CD4-positive, alpha-beta T cell treated with Interferon gamma for 1 hour (primary cell): ENCODE results near the gene OR7G1.

Experiments used
- DNase-seq: peaks from one replicate; pipeline ENCODE4 v3.0.0-alpha.2; 2020

The OR7G1 gene, protein sequence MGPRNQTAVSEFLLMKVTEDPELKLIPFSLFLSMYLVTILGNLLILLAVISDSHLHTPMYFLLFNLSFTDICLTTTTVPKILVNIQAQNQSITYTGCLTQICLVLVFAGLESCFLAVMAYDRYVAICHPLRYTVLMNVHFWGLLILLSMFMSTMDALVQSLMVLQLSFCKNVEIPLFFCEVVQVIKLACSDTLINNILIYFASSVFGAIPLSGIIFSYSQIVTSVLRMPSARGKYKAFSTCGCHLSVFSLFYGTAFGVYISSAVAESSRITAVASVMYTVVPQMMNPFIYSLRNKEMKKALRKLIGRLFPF

DNA sequence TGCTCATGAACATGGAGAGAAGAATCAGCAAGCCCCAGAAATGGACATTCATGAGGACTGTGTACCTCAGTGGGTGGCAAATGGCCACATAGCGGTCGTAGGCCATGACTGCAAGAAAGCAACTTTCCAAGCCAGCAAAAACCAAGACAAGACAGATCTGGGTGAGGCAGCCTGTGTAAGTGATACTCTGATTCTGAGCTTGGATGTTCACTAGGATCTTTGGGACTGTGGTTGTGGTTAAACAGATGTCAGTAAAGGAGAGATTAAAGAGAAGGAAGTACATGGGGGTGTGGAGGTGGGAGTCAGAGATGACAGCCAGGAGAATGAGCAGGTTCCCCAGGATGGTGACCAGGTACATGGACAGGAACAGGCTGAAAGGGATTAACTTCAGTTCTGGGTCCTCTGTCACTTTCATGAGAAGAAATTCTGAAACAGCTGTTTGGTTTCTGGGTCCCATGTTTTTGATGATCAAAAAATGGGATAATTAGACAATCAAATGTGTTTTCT, at the start of gene OR7G1:
Gene OR7G1, minus strand, starts transcription at position 457 of the 507 bp plus-strand sequence. Its CDS starts 0 bp downstream, at position 457.
- no peak for DNase-seq

- no peak for DNase-seq
Observed at GRCh38 chr19:9165261-9165660, 49.7 kb upstream of the OR7G1 start.

DNA sequence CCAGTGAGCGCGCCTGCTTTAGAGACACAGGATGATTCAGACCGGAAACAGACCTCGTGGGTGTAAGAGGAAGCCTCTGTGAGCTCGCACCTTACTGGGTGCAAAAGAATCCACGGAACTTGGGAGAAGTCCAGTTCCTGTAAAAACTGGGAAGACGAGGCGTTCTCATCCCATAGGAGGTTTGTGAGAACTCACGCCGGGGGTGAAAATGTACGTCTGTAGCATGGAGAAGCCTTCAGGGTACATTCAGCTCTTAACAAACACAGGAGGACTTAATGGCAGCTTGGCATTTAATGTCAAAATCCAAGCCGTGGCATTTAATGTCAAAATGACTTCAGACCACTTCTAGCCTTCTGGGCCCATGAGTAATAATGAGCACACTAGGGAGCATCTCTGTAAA, 45.9 kb upstream of the OR7G1 start:
- DNase-seq = no peak

DNA sequence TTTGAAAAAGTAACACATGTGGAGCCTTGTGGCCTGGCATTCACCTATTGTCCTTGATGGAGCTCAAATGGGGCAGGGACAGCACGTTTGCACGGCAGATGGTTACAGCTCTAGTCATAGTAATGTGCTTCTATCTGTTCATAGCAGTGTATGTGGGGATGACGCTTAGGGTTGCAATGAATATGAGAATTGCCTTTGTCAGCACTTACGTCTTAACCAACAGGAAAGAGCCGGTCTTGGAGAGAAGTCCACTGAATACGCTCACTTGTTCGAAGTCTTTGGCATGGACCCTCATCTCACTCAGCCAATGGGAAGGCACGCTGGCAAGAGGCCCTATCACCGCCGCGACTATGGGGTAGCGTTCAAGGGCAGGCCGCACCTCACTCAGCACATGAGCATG, 44.3 kb upstream of the OR7G1 start:
- DNase-seq = no peak

- no peak for DNase-seq
Observed at GRCh38 chr19:9156304-9156703, 40.7 kb upstream of the OR7G1 start.

DNA sequence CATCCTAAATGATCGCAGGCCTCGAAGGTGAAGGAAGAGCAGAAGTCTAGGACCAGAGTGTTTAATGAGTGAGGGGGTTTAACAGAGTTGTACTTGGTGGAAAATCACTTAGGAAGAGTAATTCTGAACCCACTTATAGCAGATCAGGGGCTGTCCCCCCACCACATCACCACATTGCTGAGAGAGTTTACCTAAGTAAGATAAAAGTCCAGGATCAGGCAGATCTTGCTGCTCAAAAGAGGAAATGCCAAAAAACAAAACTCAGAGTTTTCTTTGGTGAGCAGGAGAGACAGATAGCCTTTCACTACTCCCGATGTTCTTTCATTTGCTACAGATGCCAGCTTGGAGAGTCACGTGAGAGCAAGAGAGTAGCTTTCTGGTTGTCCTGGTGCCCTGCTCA, 40.0 kb upstream of the OR7G1 start:
- DNase-seq = no peak

DNA sequence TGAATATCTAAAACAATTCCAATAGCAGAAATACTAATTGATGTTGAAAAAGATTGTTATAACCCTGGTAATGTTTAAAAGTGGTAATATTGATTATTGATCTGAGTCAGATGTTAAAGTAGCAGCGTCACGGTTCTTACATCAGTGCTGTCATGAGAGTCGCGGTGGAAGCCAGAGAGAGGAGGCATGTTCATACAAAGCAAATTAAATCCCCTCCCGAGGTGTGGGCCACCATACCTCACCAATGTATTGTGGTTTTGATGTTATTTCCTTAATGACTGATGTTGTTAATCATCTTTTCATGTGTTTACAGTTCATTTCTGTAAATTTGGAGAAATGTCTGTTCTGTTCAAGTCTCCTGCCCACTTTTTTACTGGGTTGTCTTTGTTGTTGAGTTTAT, 35.8 kb upstream of the OR7G1 start:
- DNase-seq = no peak

DNA sequence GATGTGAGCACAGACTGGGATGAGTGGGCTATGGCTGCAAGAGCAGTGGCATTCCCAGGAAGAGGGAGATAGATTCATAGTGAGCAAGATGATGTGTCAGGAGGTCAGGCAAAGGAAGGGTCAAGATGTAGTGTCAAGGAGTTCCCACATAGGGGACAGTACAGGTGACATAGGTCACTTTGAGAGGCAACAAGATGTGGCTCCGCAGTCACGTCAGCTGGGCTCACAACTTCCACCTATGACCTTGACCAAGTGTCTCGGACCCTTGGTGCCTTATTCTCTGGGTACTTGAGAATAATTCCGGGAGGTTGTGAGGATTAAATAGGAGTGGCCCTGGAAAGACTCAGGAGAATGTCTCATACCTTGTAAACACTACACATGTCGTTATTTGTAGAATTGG, 35.1 kb upstream of the OR7G1 start:
- DNase-seq = no peak

DNA sequence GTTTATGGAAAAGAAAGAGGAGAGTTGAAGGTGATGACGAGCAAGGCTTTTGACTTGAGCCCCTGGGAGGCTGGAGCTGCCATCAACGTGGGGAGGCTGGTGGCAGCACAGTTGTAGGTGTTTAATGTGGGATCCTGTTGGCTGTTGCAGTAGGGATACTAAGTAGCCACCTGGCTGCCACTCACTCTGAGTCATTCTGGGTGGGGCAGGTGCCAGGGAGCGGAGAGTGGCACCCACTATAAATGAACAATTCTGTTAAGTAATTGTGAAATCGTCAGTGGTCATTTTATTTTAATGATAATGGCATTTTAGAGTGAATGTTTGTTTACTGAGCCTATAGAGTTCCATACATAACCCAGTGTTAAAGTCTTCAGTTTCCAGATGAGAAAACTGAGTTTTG, 34.4 kb upstream of the OR7G1 start:
- no peak for DNase-seq

DNA sequence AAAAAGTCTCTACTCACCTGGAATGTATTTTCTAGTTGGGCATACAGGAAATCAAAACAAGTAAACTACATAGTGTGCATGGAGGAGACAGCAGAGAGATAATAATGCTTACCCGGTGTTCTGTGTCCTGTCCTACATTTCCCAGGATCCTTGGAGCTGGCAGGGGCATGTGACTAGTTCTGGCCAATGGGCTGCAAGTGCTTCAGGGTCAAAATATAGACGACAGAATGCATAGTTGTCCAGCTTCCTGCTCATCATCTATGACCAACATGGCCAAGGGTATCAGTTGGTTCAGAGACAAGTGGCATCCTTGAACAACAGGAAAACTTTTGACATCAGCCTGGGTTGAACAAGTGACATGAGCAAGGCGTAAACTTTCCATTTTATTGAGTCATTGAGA, 33.1 kb upstream of the OR7G1 start:
- no peak for DNase-seq

GRCh38 chr19:9146882-9147281, 31.3 kb upstream of the OR7G1 start:
- no peak for DNase-seq

DNA sequence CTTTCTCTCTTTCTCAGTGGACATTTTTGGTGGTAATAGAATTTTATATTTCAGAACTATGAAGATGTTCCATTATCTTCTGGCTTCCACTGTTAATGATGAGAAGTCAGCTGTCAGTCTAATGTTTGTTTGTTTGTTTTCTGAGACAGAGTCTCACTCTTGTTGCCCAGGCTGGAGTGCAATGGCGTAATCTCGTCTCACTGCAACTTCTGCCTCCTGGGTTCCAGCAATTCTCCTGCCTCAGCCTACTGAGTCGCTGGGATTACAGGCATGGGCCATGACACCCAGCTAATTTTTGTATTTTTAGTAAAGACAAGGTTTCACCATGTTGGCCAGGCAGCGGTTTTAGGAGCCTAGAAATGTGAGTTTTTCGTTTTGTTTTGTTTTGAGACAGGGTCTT, 29.4 kb upstream of the OR7G1 start:
- DNase-seq = no peak

DNA sequence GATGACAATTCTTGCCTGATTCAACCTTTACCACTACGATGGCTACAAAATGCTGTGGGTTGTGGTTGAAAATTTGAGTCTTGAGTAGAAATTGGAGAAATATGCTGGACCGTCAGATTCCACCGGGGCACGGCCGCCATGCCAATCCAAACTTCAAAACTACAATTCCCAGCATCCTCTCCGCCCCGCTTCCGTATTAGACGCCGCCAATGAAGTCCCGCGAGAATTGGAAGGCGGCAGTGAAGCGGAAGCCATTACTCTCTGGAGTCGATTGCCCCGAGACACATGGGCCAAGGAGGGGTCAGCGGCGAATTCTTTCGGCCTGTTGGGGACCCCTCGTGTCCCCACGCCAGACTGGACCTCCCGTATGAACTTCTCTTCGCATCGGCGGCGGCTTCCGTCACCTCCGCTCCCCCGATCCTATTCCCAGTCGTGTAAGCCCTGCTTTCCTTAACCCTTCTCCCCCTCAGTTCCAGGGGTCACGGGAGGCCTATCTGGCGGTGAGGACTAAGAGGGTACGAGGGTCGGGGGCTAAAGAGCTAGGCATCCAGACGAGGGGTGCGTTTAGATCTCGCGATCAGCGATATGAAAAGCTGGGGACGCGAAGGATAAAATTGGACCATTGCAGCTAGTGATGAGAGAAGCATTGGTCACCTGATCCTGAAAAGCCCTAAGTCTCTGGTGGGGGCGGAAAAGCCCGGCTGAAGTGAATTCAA, 24.8 kb upstream of the OR7G1 start, which contains the start of gene ZNF317:
Gene ZNF317, plus strand, starts transcription at position 239 of the 716 bp plus-strand sequence. CDS start 15,620 bp downstream, outside the sequence.
- peak; percentile 90 for DNase-seq

GRCh38 chr19:9139609-9140158, 24.1 kb upstream of the OR7G1 start:
- no peak for DNase-seq

GRCh38 chr19:9132422-9132821, 16.9 kb upstream of the OR7G1 start:
- no peak for DNase-seq

GRCh38 chr19:9130965-9131364, 15.4 kb upstream of the OR7G1 start:
- DNase-seq = no peak

DNA sequence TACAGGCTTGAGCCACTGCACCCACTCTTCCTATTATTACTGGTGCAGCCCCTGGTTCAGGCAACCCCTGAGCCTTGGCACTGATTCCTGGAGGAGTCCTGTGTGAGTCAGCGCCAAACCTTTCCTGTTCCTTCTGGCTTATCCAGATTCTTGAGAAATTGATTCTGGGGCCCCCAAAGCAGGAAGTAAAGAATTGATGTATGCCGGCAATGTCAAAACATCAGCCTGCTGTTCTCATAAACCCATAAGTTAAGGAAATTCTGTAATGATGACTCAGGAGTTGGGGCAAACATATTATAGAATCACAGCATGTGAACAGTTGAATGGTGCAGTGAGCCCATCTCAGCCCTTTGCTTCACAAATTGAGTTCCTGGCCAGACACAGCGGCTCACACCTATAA, 12.6 kb upstream of the OR7G1 start:
- no peak for DNase-seq

DNA sequence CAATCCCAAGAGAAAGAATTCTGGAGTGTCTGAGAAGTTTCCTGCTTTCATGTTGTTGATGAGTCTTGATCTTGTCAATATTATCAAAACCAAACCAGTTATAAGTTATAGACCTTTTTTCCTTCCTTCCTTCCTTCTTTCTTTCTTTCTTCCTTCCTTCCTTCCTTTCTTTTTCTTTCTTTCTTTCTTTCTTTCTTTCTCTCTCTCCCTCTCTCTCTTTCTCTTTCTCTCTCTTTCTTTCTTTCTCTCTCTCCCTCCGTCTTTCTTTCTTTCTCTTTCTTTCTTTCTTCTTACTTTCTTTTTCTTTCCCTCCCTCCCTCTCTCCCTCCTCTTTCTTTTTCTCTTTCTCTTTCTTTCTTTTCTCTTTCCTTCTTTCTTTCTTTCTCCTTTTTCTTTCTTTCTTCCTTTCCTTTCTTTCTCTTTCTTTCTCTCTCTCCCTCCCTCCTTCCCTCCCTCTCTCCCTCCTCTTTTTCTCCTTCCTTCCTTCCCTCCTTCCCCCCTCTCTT, 11.4 kb upstream of the OR7G1 start, which contains the start of gene OR7G3:
Gene OR7G3, minus strand, starts transcription at position 51 of the 506 bp plus-strand sequence. Its CDS starts 0 bp downstream, at position 51.
- DNase-seq = no peak

DNA sequence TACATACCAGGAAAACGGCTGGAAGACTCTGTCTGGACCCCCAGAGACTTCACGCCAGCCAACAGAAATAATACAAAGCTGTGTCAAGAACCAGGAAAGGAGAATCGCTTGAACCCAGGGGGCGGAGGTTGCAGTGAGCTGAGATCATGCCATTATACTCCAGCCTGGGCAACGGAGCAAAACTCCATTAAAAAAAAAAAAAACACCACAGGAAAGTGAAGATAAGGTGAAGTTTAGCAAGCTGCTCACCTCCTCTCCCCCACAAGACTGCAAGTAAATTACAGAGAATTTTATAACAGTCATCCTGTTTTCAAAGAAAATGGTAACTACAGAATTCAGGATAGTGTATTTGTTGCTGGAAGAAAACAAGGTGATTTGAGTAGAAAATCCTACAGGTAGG, 984 bp upstream of the OR7G1 start:
- DNase-seq = no peak

DNA sequence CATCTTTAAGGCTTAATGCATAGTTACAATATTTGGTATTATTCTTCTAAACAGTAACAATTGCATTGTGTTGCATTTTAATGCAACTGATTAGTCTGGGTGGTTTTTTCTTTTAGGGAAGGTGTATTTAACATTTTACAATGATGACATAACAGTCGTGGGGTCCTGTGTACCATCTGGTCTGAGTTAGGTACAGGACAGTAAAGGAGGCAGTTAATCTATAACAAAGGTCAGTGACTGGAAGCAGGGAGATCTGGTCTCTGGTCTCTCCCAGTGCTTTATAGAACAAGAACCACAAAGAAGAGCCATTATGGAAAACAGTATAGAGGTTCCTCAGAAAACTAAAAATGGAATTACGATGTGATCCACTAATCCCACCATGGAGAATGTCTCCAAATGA, 5.6 kb downstream of the OR7G1 start:
- DNase-seq = no peak

DNA sequence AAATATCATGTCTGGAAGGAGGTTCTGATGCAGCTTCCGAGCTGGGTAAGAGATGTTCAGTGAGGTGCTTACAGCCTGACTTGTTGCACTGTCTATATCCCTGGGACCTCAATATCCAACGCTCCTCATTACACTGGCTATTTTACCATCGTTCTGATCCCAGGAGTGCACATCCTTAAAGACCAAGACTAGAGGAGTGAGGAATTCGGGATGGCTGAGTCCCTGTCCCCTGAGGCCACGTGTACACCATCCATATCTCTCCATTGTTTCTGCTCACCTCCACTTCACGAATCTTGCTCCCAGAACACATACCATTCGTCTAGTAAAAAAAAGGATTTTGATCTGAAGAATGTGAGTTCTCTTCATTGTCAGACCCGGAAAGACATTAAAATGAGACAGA, 8.2 kb downstream of the OR7G1 start, which contains the start of gene OR7G2:
Gene OR7G2, minus strand, starts transcription at position 101 of the 400 bp plus-strand sequence. CDS start 4,232 bp downstream, outside the sequence.
- DNase-seq = no peak

DNA sequence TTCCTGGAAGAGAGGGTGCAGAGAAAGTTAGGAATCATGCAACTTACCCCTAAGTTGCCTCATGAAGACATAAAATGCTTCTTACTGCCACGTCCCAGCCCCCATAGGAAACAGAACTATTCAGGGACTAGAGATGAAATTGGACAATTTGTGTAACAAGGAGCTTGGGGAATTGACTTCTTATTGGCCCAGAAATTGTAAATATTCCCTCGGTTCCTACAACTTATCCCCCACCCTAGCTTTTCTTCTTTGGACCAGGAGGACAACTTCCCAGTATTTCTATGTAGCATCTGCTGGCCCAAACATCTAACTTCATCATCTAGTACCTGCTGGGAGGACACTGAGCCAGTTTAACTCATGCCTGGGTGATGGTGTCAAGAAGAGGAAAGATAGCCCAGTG, 28.8 kb downstream of the OR7G1 start, which contains the start of gene OR1M1:
Gene OR1M1, plus strand, starts transcription at position 301 of the 400 bp plus-strand sequence. CDS start 6,184 bp downstream, outside the sequence.
- no peak for DNase-seq

DNA sequence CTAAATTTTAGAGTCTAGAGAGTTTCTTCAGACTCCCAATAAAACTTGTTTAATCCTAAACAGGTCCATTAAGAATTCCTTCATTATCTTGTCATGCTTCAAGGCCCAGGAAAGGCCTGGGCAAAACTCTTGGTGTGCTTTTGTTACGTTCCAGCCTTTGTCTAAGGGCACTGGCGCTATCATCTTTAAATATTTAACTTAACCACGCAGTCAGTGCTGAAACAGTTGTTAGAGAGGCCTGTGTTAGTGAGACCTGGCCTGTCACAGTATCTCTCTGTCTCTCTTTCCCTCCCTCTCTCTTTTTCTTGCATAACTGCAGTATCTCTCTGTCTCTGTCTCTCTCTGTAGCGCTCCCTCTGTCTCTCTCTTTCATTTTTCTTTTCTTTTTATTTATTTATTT, 36.9 kb downstream of the OR7G1 start:
- DNase-seq = no peak
